ELR (cell line): ENCODE results near the gene CHN1.

Experiments used
- DNase-seq: peaks from one replicate; pipeline ENCODE4 v3.0.0-alpha.2; 2015; ENCODE audit warnings: low read depth

The CHN1 gene

GRCh38 chr2:174785481-174785880, 219.7 kb downstream of the CHN1 start:
- no peak for DNase-seq

- DNase-seq = no peak
These were observed 220.3 kb downstream of the CHN1 start for GRCh38 chr2:174784909-174785308.

- no peak for DNase-seq
These were observed 220.9 kb downstream of the CHN1 start for GRCh38 chr2:174784316-174784715.

GRCh38 chr2:174781996-174782395, 223.2 kb downstream of the CHN1 start:
- no peak for DNase-seq

- DNase-seq = no peak
These were observed 223.9 kb downstream of the CHN1 start for GRCh38 chr2:174781298-174781697.

- DNase-seq = no peak
These were observed 224.3 kb downstream of the CHN1 start for GRCh38 chr2:174780856-174781255.

GRCh38 chr2:174780191-174780840, 224.9 kb downstream of the CHN1 start:
- peak; percentile 34 for DNase-seq

- DNase-seq = peak; percentile 81
These were observed 225.7 kb downstream of the CHN1 start for GRCh38 chr2:174779361-174779928.

- DNase-seq = peak; percentile 90
These were observed 226.8 kb downstream of the CHN1 start for GRCh38 chr2:174778085-174778981.

GRCh38 chr2:174777347-174778084, 227.7 kb downstream of the CHN1 start:
- DNase-seq = no peak

GRCh38 chr2:174776675-174777074, 228.5 kb downstream of the CHN1 start:
- no peak for DNase-seq

GRCh38 chr2:174776223-174776622, 229.0 kb downstream of the CHN1 start:
- DNase-seq = no peak

- peak; percentile 28 for DNase-seq
These were observed 229.6 kb downstream of the CHN1 start for GRCh38 chr2:174775571-174775980.

GRCh38 chr2:174774886-174775285, 230.3 kb downstream of the CHN1 start:
- DNase-seq = no peak

- DNase-seq = no peak
These were observed 232.0 kb downstream of the CHN1 start for GRCh38 chr2:174773215-174773614.

GRCh38 chr2:174772472-174772801, 232.7 kb downstream of the CHN1 start:
- no peak for DNase-seq

- peak; percentile 90 for DNase-seq
These were observed 233.3 kb downstream of the CHN1 start for GRCh38 chr2:174771631-174772471.

GRCh38 chr2:174771136-174771535, 234.0 kb downstream of the CHN1 start:
- DNase-seq = no peak

GRCh38 chr2:174768557-174768956, 236.6 kb downstream of the CHN1 start:
- no peak for DNase-seq

- DNase-seq = no peak
These were observed 238.9 kb downstream of the CHN1 start for GRCh38 chr2:174766271-174766670.

- no peak for DNase-seq
These were observed 239.6 kb downstream of the CHN1 start for GRCh38 chr2:174765576-174765975.
